GM12873 (cell line): ENCODE data around the gene CCDC138.

ENCODE experiments used
- CTCF ChIP-seq: IDR thresholded peaks from 2 replicates; pipeline ENCODE4 v1.5.1; 2012; ENCODE audit warnings: low read depth, mild to moderate bottlenecking, moderate library complexity, low read length, control low read depth; ENCODE audit not compliant: insufficient read depth; ENCODE audit errors: missing control alignments

CCDC138 gene

GRCh38 chr2:108823286-108823685 lies 36.7 kb downstream of the CCDC138 start:
- TF ChIP-seq CTCF, result no peak

GRCh38 chr2:108824316-108825070 lies 37.9 kb downstream of the CCDC138 start:
- TF ChIP-seq CTCF, result no peak

- no peak for TF ChIP-seq CTCF
Measured at GRCh38 chr2:108825254-108825653, 38.7 kb downstream of the CCDC138 start.

GRCh38 chr2:108825736-108826135 lies 39.2 kb downstream of the CCDC138 start:
- no peak for TF ChIP-seq CTCF

GRCh38 chr2:108829578-108830310 lies 43.2 kb downstream of the CCDC138 start:
- no peak for TF ChIP-seq CTCF

GRCh38 chr2:108833219-108833618 lies 46.6 kb downstream of the CCDC138 start:
- no peak for TF ChIP-seq CTCF

- no peak for TF ChIP-seq CTCF
Measured at GRCh38 chr2:108834620-108835019, 48.0 kb downstream of the CCDC138 start.
